GM19035 (cell line): ENCODE measurements around the gene BATF3.
A peak's percentile ranks its signal among the peaks of the same experiment; 100 is the strongest.

Source experiments
- ATAC-seq: cut with Tn5 transposase; IDR thresholded peaks from one replicate; pipeline ENCODE4 v1.9.1; 2021; ENCODE audit not compliant: unreplicated experiment

Gene BATF3

GRCh38 chr1:212685429-212685828, 14.2 kb downstream of the BATF3 start:
- ATAC-seq = no peak

GRCh38 chr1:212684521-212685090, 15.0 kb downstream of the BATF3 start:
- ATAC-seq = no peak

- no peak for ATAC-seq
Observed at GRCh38 chr1:212684076-212684475, 15.6 kb downstream of the BATF3 start.

GRCh38 chr1:212683357-212683722, 16.3 kb downstream of the BATF3 start:
- ATAC-seq = peak; percentile 83

- no peak for ATAC-seq
Observed at GRCh38 chr1:212680680-212681389, 18.8 kb downstream of the BATF3 start.

- peak; percentile 57 for ATAC-seq
Observed at GRCh38 chr1:212678456-212679410, 20.9 kb downstream of the BATF3 start.

GRCh38 chr1:212677573-212677972, 22.1 kb downstream of the BATF3 start:
- ATAC-seq = no peak

GRCh38 chr1:212677136-212677535, 22.5 kb downstream of the BATF3 start:
- ATAC-seq = no peak

GRCh38 chr1:212675675-212676074, 24.0 kb downstream of the BATF3 start:
- ATAC-seq = no peak

- no peak for ATAC-seq
Observed at GRCh38 chr1:212674872-212675271, 24.8 kb downstream of the BATF3 start.

- ATAC-seq = no peak
Observed at GRCh38 chr1:212671342-212672031, 28.2 kb downstream of the BATF3 start.

GRCh38 chr1:212670882-212671281, 28.8 kb downstream of the BATF3 start:
- ATAC-seq = no peak

- no peak for ATAC-seq
Observed at GRCh38 chr1:212670301-212670700, 29.3 kb downstream of the BATF3 start.

- no peak for ATAC-seq
Observed at GRCh38 chr1:212669600-212669999, 30.0 kb downstream of the BATF3 start.

GRCh38 chr1:212669102-212669501, 30.5 kb downstream of the BATF3 start:
- no peak for ATAC-seq

- ATAC-seq = no peak
Observed at GRCh38 chr1:212668477-212668876, 31.2 kb downstream of the BATF3 start.

- no peak for ATAC-seq
Observed at GRCh38 chr1:212667223-212668139, 32.2 kb downstream of the BATF3 start.

- ATAC-seq = no peak
Observed at GRCh38 chr1:212666116-212666775, 33.4 kb downstream of the BATF3 start.

- ATAC-seq = peak; percentile 93
Observed at GRCh38 chr1:212665241-212666115, 34.2 kb downstream of the BATF3 start.
